GM10248 (cell line): ENCODE results near the gene SHBG.

ENCODE experiments used
- CTCF ChIA-PET: fragments of 300-600 bp; sonication (Branson Sonifier 250); formaldehyde crosslinking; extraction: SDS; loops from one replicate; lab custom pipeline; 2021; ENCODE audit warnings: antibody characterized with exemption; lab: Yijun Ruan, JAX
- POLR2A ChIA-PET: fragments of 350-650 bp; sonication (Branson Sonifier 250); formaldehyde crosslinking; extraction: SDS; loops from one replicate; lab custom pipeline; 2020; ENCODE audit warnings: antibody characterized with exemption; lab: Yijun Ruan, JAX
- DNase-seq: peaks from one replicate; pipeline ENCODE4 v3.0.0; 2012; ENCODE audit errors: extremely low spot score
- TF ChIP-seq, protein P1 (sequence below): IDR thresholded peaks from 2 replicates; pipeline ENCODE4 v1.5.1; 2012; ENCODE audit warnings: mild to moderate bottlenecking, low read depth; ENCODE audit errors: extremely low read depth, missing control alignments, control extremely low read depth

Gene SHBG, protein sequence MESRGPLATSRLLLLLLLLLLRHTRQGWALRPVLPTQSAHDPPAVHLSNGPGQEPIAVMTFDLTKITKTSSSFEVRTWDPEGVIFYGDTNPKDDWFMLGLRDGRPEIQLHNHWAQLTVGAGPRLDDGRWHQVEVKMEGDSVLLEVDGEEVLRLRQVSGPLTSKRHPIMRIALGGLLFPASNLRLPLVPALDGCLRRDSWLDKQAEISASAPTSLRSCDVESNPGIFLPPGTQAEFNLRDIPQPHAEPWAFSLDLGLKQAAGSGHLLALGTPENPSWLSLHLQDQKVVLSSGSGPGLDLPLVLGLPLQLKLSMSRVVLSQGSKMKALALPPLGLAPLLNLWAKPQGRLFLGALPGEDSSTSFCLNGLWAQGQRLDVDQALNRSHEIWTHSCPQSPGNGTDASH

DNA sequence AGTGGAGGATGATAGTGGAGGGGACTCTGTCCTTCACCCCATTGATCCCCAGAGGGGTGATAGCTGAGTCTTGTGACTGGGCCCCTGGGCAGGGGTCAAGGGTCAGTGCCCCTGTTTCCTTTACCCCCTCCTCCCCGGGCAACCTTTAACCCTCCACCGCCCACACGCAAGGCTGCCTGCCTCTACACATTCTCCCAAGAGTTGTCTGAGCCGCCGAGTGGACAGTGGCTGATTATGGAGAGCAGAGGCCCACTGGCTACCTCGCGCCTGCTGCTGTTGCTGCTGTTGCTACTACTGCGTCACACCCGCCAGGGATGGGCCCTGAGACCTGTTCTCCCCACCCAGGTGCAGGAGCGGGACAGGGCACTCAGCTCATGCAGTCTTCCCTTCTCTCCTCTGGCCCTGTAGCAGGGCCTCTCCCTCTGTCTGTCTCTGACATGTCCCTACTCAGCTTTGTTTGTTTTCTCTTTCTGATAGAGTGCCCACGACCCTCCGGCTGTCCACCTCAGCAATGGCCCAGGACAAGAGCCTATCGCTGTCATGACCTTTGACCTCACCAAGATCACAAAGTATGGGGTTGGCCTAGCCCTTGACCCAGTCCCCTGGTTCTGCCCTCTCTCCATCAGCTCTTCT is at the start of gene SHBG:
SHBG (plus strand) TSS at position 197 of the 633 bp plus-strand sequence; CDS start at position 235, 38 bp downstream.
- CTCF ChIA-PET = interaction anchor here (1.2 to 9.5 kb wide), 6 partner anchors 13 to 57 kb away, joined by 3 to 112 read pairs (median 25); partner anchors contain the start of genes FXR2, TP53 and WRAP53

GRCh38 chr17:7580604-7581575 is 49.0 kb upstream of the SHBG start:
- POLR2A ChIA-PET = interaction anchor here (0.6 to 1.1 kb wide), 5 partner anchors 9 to 107 kb away, joined by 3 to 7 read pairs (median 5); partner anchors contain the start of genes POLR2A, SAT2 and TP53
- DNase-seq = no peak
- CTCF ChIA-PET = interaction anchor here (1.0 to 4.0 kb wide), 2 partner anchors 8 to 144 kb away, joined by 4 to 17 read pairs; partner anchors contain the start of gene SOX15
- TF ChIP-seq, protein P1, sequence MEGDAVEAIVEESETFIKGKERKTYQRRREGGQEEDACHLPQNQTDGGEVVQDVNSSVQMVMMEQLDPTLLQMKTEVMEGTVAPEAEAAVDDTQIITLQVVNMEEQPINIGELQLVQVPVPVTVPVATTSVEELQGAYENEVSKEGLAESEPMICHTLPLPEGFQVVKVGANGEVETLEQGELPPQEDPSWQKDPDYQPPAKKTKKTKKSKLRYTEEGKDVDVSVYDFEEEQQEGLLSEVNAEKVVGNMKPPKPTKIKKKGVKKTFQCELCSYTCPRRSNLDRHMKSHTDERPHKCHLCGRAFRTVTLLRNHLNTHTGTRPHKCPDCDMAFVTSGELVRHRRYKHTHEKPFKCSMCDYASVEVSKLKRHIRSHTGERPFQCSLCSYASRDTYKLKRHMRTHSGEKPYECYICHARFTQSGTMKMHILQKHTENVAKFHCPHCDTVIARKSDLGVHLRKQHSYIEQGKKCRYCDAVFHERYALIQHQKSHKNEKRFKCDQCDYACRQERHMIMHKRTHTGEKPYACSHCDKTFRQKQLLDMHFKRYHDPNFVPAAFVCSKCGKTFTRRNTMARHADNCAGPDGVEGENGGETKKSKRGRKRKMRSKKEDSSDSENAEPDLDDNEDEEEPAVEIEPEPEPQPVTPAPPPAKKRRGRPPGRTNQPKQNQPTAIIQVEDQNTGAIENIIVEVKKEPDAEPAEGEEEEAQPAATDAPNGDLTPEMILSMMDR = no peak

More for the DNA sequence above, at the start of gene SHBG:
- TF ChIP-seq, protein P1 = no peak
- no peak for DNase-seq
- POLR2A ChIA-PET = no interaction called here

GRCh38 chr17:7582396-7583252 is 47.3 kb upstream of the SHBG start:
- CTCF ChIA-PET = interaction anchor here (1.0 to 1.8 kb wide), 3 partner anchors 10 to 105 kb away, joined by 4 to 6 read pairs (median 5); partner anchors contain the start of genes SENP3 and WRAP53
- POLR2A ChIA-PET = interaction anchor here (1.1 to 2.8 kb wide), 3 partner anchors 8 to 105 kb away, joined by 5 to 32 read pairs (median 13); partner anchors contain the start of genes FXR2 and TP53
- no peak for DNase-seq
- TF ChIP-seq, protein P1 = no peak

DNA sequence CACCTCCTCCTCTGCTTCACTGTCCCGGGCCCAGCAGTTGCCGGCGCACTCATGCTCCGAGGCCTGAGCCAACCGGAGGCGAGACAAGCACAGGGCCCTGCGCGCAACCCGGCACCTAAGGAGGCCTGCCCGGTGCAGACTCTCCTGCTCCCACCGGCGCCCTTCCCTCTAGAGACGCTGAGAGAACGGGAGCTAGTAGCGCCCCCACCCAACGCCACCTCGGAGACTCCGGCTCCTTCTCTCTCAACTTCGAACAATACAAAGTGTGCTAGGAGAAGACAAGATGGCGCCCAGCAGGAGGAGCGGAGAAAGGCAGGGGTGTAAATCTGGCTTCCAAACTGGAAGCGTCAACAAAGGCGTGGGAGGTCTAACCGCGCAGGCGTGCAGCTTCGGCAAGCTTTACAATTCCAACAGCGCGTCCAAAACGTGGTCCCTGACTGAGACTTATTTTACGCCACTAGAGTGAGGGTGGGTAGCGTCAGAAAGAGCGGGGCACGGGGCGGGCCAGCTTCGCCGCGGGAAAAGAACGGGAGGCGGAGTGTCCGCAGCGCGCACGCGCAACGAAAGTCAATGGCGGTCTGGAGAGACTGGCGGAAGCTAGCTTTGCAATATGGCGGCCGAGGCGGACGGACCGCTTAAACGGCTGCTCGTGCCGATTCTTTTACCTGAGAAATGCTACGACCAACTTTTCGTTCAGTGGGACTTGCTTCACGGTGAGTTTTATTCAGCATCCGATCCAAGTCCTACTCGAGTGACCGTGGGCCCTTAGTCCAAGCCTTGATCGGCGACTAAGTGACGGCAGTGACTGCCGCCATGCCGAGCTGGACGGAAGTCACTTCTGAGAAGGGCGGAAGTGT is 46.5 kb upstream of the SHBG start, which contains the start of gene MPDU1:
MPDU1 (plus strand) TSS at position 600 of the 857 bp plus-strand sequence; CDS start at position 611, 11 bp downstream.
- CTCF ChIA-PET = interaction anchor here (0.7 to 1.8 kb wide), 7 partner anchors 10 to 288 kb away, joined by 3 to 6 read pairs (median 4); partner anchors contain the start of genes SENP3 and WRAP53
- POLR2A ChIA-PET = interaction anchor here (0.7 to 2.8 kb wide), 7 partner anchors 9 to 590 kb away, joined by 3 to 32 read pairs (median 6); partner anchors contain the start of genes FXR2, SAT2, TMEM256 and TP53
- TF ChIP-seq, protein P1 = no peak
- peak; percentile 90 for DNase-seq
